HG03575 (cell line): Measurements from ENCODE around the gene RAB7B.

ENCODE experiments used
- ATAC-seq: cut with Tn5 transposase; IDR thresholded peaks from one replicate; pipeline ENCODE4 v1.9.1; 2021; ENCODE audit not compliant: unreplicated experiment, insufficient number of reproducible peaks, low FRiP score; ENCODE audit errors: extremely low read depth

The RAB7B gene

DNA sequence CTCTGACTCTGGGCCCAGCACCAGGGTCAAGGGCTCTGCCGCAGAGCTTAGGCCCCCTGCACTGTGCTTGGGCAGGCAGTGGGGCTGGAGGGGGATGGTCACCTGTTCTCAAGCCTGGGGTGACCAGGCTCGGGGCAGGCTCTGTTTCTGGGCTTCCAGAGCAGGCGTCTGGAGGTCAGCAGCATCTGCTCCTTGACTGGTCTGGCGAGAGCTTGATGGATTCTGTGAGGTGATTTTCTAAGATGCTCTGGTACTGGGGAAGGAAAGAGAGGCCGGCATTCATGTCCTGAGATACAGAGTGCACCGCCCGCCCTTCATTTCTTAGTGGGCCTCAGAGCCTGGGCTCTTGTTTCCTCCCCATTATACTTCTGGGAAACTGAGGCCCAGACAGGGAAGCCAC, 24.5 kb downstream of the RAB7B start:
- no peak for ATAC-seq

DNA sequence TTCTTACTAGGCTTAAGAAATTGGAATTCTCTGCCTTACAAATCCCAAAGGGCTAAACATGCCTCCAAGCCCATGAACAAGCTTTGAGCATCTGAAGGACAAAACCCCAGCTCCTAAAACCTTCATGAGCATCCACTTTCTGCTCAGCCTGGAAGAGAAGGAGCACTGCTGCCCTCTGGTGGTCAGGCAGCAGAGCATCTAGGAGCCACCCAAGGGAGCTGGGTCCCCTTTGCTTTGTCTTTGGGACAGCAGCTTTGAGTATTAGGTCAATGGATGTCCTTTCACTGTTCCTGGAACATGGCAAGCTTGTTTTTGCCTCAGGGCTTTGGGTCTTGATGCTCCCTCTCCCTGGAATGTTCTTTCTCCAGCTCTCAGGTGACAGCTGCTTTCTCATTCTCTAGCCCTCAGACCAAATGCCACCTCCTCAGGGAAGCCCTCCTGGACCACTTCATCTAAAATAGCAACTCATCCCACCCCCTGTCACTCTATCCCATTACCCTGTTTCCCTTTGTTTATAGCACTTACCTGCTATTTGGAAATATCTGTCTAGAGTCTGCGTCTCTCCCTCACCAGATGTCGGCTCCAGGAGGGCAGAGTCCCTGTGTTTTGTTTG, 25.7 kb downstream of the RAB7B start:
- ATAC-seq: no peak

DNA sequence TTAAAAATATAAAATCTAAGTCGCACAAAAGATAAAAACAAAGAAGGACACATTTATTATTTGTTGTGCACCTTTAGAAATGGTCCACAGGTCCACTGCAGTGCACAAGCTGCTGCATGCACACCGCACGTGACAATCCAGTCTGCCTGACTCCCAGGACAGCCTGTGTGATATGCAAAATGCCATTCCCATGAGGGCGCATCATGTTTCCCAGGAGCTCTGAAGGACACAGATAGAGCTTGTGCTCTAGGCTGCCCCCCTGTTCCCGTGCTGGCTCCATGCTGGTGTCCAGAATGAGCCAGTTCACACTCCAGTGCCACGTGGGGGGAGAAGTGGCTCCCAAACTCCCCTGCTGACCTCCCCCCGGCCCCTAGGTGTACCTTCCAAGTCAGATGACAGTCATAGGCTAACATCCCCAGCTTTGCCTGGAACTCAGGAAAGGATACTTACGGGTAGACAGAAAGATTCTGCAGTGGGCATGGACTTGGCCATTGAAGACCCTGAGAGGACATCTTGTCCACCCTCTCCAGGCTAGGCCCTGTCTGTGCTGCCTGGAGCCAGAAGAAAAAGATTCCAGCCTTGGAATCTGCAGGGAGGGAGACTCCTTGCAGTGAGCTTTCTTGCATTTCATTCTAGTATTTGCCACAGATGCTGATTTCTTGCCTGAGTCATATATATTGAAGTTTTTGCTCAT, 26.3 kb downstream of the RAB7B start:
- no peak for ATAC-seq

DNA sequence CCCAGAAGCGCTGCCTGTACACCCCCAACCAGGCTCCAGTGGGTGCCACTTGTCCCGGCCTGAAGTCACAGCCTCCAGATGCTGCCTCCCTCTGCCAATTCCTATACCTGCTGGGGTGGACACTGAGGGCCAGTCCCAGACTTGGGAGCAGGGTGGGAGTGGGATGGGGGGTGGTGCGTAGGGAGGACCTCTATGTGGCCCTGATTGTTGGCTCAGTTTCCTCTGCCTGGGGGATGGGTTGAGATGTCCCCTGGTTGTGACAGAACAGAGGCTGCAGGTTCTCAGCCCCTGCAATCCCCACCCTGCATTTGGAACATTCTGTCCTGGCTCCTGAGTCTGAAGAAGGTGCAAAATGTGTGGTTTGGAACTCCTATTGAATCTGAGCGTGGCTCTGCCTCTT, 27.2 kb downstream of the RAB7B start:
- ATAC-seq: no peak

DNA sequence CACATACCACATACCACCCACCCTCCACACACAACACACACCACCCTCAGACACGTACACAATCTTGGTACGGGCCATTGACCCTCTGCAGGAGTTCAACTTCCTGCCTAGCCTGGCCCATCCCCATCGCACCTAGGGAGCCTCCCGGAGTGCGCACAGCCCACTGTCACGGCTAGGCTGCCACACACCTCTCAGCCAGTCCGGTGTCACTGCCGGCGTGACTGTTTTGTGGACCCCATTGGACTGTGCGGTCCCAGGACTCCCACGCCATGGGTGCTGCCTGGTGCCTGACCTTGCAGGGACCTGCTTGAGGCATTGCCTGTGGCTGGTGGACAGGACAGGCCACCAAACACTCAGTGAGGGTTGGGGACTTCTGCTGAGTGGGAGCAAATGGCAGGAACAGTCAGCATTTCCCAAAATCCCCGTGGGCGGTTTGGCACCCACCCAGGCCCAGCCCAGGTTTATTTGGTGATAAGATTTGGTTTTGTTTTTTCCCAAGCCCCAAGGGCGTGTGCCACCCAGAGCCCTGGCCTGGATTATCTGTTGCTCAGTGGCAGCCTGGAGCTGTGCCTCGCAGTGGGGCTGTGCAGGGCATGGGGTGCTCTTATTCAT, 27.7 kb downstream of the RAB7B start:
- ATAC-seq: no peak

DNA sequence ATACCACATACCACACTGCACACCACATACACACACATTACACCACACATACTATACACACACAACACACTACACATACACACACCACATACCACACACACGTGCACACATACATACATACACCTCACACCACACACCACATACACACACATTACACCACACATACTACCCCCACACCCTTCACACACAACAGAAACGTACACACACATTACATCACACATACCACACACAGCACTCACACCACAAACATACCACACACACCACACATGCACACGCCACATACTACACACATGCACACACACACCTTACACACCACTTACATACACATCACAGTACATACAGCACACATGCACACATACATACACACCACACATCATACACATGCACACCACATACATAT, 28.5 kb downstream of the RAB7B start:
- no peak for ATAC-seq

DNA sequence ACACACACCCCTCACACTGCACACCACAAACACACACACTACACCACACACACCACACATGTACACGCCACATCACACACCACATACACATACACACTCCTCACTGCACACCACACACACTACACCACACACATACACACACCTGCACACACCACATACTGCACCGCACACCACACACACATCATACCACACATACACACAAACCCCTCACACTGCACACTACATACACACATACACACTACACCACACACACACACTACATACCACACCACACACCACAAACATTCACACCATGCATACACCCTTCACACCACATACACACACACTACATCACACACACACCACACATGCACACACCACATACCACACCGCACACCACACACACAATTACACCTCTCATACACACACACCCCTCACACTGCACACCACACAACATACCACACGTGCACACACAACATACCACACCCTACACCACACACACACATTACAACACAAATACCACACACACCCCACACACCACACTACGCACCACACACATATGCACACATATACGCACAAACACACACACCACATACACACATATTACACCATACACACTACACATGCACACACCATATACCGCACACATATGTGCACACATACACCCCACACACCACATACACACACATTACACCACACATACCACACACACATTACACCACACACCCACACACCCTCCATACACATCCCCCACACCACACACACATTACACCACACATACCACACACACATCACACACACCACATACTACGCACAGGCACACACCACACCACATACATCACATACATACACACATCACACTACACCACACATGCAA, 29.6 kb downstream of the RAB7B start:
- no peak for ATAC-seq

DNA sequence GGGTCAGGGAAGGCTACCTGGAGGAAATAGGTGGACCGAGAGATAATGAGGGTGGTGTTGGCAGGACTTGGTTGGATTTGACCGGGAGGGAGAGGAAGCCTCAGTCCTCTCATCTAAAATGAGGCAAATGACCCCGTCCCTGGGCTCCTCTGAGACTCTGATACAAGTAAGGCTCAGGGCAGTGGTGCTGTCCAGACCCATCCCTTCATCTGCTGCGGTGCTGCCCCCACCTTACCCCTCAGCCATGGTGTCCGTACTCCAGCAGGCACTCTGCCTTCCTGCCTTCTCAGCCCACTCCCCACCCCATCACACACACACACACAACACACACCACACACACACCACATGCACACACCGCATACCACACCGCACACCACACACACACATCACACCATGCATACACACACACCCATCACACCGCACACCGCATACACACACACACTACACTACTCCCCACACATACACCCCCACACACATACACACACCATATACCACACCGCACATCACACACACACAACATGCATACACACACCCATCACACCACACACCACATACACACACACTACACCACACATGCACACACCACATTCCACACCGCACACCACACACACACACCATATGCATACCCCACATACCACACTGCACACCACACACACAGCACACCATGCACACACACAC, 30.6 kb downstream of the RAB7B start:
- no peak for ATAC-seq

DNA sequence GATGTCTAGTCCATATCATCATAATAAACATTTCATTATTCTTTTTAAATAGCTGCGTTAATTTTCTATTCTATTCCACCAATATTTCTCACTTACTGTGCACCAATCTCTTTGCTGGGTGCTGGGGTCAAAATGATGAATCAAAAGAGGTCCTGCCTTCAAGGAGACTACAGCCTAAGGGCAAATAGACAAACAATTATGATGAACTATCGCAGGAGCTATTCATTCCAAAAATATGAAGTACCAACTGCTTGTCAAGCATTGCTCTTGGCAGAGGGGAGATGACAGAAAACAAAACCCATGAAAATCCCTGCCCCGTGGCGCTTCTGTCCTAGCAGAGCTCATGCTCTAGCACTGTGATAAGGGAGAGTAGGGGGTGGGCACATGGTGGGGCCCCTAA, 31.1 kb downstream of the RAB7B start:
- ATAC-seq: no peak

DNA sequence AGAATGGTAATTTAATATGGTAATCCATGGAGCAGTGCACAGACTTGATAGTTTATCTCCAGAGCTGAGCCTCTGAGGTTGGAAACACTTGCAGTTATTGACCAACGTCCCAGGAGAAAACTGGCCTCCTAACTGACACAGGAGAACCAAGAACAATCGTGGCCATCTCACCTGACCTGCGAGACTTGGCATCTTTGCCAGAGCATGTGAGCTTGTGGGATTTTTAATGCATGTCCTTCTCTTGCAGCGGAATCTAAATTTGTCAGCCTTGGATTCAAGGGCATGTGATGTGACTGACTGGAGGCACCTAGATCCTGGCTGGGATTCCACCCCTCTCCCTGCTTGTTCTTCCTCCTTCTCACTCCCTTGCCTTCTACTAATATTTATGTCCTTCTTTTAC, 32.1 kb downstream of the RAB7B start:
- no peak for ATAC-seq

DNA sequence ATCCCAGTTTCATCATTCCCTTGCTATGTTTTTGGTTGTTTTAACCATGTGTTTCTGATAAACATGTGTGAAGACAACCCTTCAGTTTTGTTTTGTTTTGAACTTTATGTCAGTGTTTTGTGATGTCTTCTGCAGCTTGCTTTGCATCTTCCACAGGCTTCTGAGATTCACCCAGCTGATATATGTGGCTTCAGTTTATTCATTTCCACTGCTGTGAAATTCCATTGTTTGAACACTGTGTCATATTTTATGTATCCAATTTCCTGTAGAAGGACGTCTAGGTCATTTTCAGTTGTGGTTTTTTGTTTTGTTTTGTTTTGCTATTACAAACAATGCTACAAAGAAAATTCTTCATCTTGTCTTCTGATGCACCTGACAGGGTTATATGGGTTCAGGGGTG, 32.7 kb downstream of the RAB7B start:
- no peak for ATAC-seq

DNA sequence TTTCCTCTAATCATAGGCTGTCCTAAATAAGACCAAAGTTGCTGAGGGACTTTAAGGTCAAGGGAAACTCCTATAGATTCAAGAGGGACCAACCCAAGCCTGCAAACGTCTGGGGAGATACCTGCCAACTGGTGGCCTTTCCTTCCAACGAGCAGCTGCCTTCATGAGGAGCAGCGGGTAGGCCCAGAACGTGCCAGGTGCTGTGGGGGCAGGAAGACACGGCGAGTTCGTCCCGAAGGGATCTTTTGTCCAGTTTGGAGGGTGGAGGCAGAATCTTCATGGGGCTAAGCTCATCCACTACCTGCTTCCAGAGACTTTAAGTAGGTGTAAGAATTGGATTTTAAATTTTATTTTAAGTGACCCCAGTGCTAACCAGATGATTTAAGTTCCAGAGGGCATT, 34.0 kb downstream of the RAB7B start:
- ATAC-seq: no peak

DNA sequence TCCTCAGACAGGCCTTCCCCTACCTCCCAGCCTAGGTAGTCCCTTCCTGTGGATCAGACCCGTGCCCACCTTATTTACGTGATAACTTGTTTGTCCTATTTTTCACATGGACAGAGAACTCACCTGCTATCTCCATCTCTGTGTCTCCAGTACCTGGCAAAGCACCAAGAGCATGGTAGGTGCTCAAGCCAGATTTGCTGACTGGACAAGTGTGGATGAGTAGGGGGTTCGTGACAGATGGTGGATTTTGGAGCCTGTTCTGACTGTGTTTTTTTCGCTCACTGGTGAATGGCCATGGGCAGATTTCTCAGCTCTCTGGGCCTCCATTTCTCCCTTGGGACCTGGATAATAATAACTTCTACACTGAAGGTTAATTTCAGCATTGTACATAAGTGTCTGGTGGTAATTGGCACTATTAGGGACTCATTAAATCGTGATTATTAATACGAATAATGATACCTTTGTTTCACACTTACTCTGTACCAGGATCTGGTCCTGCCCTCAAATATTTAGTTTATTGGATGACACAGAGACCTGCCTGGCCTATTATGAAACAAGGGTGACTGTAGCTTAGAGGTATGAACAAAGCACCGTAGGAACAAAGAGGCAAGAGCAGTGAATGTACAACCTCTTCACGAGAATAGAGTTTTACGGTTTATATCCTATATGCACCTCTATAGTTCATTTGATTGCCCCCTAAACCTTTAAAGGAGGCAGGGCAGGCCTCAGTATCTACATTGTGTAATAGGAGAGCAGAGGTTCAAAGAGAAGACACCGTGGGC, 35.5 kb downstream of the RAB7B start:
- ATAC-seq: no peak

DNA sequence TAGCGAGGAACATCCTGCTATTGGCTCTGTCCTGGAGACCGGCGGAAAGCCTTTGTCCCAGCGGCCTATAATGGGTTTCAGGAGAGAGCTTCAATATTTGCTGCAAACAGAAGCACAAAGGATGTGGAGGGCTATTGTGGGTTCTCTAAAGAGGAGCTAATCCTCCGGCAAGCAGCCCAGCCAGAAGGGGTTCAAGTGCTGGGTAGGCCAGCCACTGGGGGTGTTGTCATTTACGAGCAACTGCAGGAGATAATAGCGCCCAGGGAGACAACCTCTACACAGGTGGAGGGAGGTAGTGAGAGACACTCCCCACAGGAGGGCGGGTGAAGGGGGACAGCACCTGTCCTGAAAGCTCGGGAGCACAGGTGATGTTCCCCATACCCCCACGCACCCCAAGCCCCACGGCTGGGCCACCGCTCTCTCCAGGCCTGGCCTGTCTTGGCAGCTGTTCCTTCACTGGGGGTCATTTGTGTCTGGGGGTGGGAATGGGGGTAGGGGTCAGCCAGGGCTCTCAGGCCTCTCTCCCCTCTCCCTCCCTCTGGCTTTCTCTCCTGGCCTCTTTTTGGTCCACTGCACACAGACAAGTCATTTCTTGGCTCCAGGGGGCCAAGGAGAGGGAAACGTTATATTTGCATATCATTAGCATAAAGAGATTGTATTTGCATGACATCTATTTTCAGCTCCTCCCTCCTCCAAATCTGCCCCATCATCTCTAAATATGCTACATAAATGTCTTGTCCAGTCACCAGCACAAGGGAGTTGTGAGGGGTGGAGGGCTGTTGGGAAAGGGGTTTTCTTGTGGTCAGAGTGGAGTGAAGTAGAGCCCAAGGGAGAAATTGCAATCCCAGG, 37.9 kb downstream of the RAB7B start:
- ATAC-seq: no peak

DNA sequence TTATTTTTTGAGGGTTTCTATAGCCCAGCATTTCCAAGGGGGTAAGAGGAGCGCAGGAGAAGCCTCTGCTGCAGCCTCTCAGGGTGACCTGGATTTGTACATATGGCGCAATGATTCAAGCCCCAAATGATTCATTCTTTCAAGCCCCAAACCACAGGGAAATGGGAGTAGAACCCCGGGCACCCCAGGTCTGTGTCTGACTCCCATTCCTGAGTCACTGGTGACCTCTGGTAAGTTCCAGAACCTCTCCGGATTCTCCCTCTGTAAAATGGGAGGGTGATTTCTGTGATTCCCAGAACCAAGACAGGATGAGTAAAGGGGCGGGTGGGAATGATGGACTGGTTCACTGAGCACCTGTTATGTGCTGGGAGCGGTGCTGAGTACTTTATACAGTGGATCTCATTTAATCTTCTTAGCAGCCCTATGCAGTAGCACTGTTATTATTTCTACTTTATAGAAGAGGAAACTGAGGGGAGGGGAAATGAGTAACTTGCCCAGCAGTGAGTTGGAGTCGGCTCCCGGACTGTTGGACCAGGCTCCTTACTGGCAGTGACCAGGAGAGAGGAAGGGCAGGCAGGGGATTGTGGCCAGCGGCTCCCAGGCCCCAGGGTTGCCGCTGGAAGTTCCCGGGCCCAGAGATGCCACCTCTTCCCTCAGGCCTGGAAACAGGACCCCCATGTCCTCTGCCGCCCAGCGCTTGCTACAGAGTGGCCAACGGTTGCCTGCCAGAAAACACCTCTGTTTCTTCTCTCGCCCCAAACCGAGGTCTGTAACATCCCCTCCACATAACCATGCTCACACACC, 39.6 kb downstream of the RAB7B start:
- ATAC-seq: no peak

DNA sequence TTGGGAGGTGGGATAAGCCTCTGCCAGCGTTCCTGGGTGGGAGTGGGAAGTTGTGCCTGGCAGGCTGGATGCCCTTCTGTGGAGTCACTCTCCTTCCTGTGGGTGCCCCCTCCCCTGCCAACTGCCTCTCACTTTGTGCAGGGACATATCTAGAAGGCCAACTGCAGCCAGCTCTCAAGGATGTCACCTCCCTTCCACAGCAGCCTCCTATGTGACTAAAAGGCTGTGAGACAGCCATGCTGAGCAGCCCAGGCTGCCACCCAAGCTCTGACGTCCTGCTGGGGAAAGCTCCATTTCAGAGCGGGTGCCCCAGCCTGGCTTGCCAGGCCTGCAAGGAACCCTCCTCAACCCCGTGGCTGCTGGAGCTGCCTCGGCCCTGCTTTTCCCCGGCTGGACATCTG, 40.4 kb downstream of the RAB7B start:
- ATAC-seq: no peak
